ENCODE data around the gene SEC14L3.

SEC14L3 gene

GRCh38 chr22:30422481-30423300 is 49.1 kb downstream of the SEC14L3 start:
- DNase-seq (ENCODE audit: low read depth), result peak; percentile 92

GRCh38 chr22:30421695-30422480 is 49.9 kb downstream of the SEC14L3 start:
- DNase-seq (ENCODE audit: low read depth), result no peak

- no peak for DNase-seq (ENCODE audit: low read depth)
Observed at GRCh38 chr22:30420347-30421125, 51.3 kb downstream of the SEC14L3 start.

- no peak for DNase-seq (ENCODE audit: low read depth)
Observed at GRCh38 chr22:30416837-30417236, 55.0 kb downstream of the SEC14L3 start.

GRCh38 chr22:30416403-30416802 is 55.4 kb downstream of the SEC14L3 start:
- no peak for DNase-seq (ENCODE audit: low read depth)

GRCh38 chr22:30414525-30415047 is 57.2 kb downstream of the SEC14L3 start:
- no peak for DNase-seq (ENCODE audit: low read depth)

- DNase-seq (ENCODE audit: low read depth), result no peak
Observed at GRCh38 chr22:30413745-30414524, 57.9 kb downstream of the SEC14L3 start.

GRCh38 chr22:30413001-30413400 is 58.8 kb downstream of the SEC14L3 start:
- no peak for DNase-seq (ENCODE audit: low read depth)

GRCh38 chr22:30411780-30412179 is 60.0 kb downstream of the SEC14L3 start:
- no peak for DNase-seq (ENCODE audit: low read depth)

All from HS-5 (cell line).